GM12878 (cell line): ENCODE measurements around the gene ERP44. TPM values are rescaled to one million over a fixed set of nuclear protein-coding genes. Genes with fewer than 3 reads are reported as not detected.

Experiments
- ATAC-seq: fragments of 200-7000 bp; cut with Tn5 transposase; 3 replicates; pipeline ENCODE4 v1.9.1; 2020; ENCODE audit warnings: mild to moderate bottlenecking, moderate library complexity
- BruUV-seq: library from RNA; stranded (reverse); fragments of 400-500 nt; replicated peaks from 2 replicates; lab custom pipeline; 2021; lab: Mats Ljungman, UMichigan
- CTCF ChIA-PET: fragments of 300-600 bp; sonication (Branson Sonifier 250); formaldehyde crosslinking; extraction: SDS; loops from one replicate; lab custom pipeline; 2021; ENCODE audit warnings: inconsistent platforms; lab: Yijun Ruan, JAX
- POLR2A ChIA-PET: fragments of 350-600 bp; formaldehyde crosslinking; extraction: SDS; loops from one replicate; lab custom pipeline; 2021; ENCODE audit warnings: inconsistent platforms; lab: Charles Lee
- RAD21 ChIA-PET: fragments of 300-600 bp; sonication (Branson Sonifier 250); formaldehyde crosslinking; loops from one replicate; lab custom pipeline; 2023; ENCODE audit warnings: antibody characterized with exemption; ENCODE audit not compliant: unreplicated experiment; lab: Charles Lee
- SMC1A ChIA-PET: fragments of 300-600 bp; sonication (Branson Sonifier 250); formaldehyde crosslinking; loops from one replicate; lab custom pipeline; 2023; ENCODE audit not compliant: unreplicated experiment, uncharacterized antibody; lab: Charles Lee
- DNase-seq: peaks from one replicate; pipeline ENCODE4 v3.0.0-alpha.2; 2011; ENCODE audit warnings: low read depth, low spot score
- FAIRE-seq: peaks from 3 replicates; lab custom pipeline; 2011; peaks lifted over from hg19 to GRCh38; lab: Jason Lieb, UNC
- H2AFZ ChIP-seq: 2 replicates; pipeline ENCODE4 v1.6.0; 2011; ENCODE audit warnings: low read depth, low read length, control low read depth; ENCODE audit not compliant: control insufficient read depth
- H3K27ac ChIP-seq: 2 replicates; pipeline ENCODE4 v1.5.1; 2011; ENCODE audit warnings: control low read depth; ENCODE audit not compliant: control insufficient read depth, insufficient read depth
- H3K27me3 ChIP-seq, 2 experiments: replicated peaks in 1 of 2; 2 replicates each; pipeline versions ENCODE4 v1.6.0 to v1.6.1; 2011; ENCODE audit warnings: low read length in 1 of 2; ENCODE audit not compliant: control insufficient read depth in 2 of 2, insufficient read depth in 2 of 2
- H3K36me3 ChIP-seq, 2 experiments: 2 replicates each; pipeline ENCODE4 v1.5.1; 2011; ENCODE audit warnings: low read length in 1 of 2; ENCODE audit not compliant: control insufficient read depth in 2 of 2, insufficient read depth in 2 of 2
- H3K4me1 ChIP-seq: 2 replicates; pipeline ENCODE4 v1.6.1; 2011; ENCODE audit warnings: mild to moderate bottlenecking, low read length, moderate library complexity, mixed read lengths; ENCODE audit not compliant: control insufficient read depth, insufficient read depth
- H3K4me2 ChIP-seq: 2 replicates; pipeline ENCODE4 v1.6.0; 2011; ENCODE audit warnings: control low read depth; ENCODE audit not compliant: control insufficient read depth, insufficient read depth
- H3K4me3 ChIP-seq: fragments of 200-600 bp; sonication (generic); 2 replicates; pipeline ENCODE4 v1.5.1; 2016
- H3K79me2 ChIP-seq: 2 replicates; pipeline ENCODE4 v1.6.0; 2011; ENCODE audit warnings: low read length; ENCODE audit not compliant: control insufficient read depth, insufficient read depth
- H3K9ac ChIP-seq: 2 replicates; pipeline ENCODE4 v1.8.0; 2011; ENCODE audit warnings: low read length, control low read depth, mixed read lengths; ENCODE audit not compliant: control insufficient read depth, insufficient read depth
- H3K9me3 ChIP-seq: replicated peaks from 3 replicates; pipeline ENCODE4 v1.5.1; 2011; ENCODE audit warnings: mild to moderate bottlenecking, low read length; ENCODE audit not compliant: control insufficient read depth, insufficient read depth
- H4K20me1 ChIP-seq: 2 replicates; pipeline ENCODE4 v1.6.0; 2011; ENCODE audit not compliant: control insufficient read depth, insufficient read depth
- EED ChIP-seq: sonication (generic); IDR thresholded peaks from 2 replicates; pipeline ENCODE4 v1.6.1; 2016; ENCODE audit warnings: antibody characterized with exemption, low read depth
- MLLT1 ChIP-seq: fragments of 450-650 bp; IDR thresholded peaks from 2 replicates; pipeline ENCODE4 v1.6.1; 2016; ENCODE audit warnings: mild to moderate bottlenecking
- PKNOX1 ChIP-seq: fragments of 450-650 bp; IDR thresholded peaks from 2 replicates; pipeline ENCODE4 v1.6.1; 2016; ENCODE audit warnings: mild to moderate bottlenecking
- WGBS: methylation state at CpG from one replicate; pipeline ENCODE4 v1.1.6; 2016; ENCODE audit warnings: low lambda C conversion rate; ENCODE audit not compliant: insufficient replicate concordance, insufficient coverage; ENCODE audit errors: missing lambda C conversion rate; 5-methylcytosine and 5-hydroxymethylcytosine counted together
- in situ Hi-C: fragments of 300-500 bp; cut with MboI; formaldehyde crosslinking; loops from 9 replicates; pipeline ENCODE4 v1.14.3; 2018; ENCODE audit warnings: mixed read lengths
- intact Hi-C: fragments of 100-400 bp; cut with micrococcal nuclease; formaldehyde crosslinking; loops from one replicate; pipeline ENCODE4 v1.14.2; 2022; ENCODE audit not compliant: unreplicated experiment
- polyA plus RNA-seq, 11 experiments: library from polyadenylated mRNA; depleted of rRNA in 4 of 11; unstranded in 6 of 11; stranded (reverse) in 5 of 11; fragments of >200 nt; fragmentation: Nextera tagmentation in 4 of 11; fragmentation: Illumina TruSeq in 1 of 11; extraction: Ambion mirVana in 4 of 11; extraction: Trizol in 1 of 11; gene quantifications; 1 replicate in 1 of 11; 2 replicates in 10 of 11; pipeline versions ENCODE4 v1.2.1 to v1.2.3, GENCODE V29; 2011 to 2016; ENCODE audit warnings: inconsistent platforms in 2 of 11, missing spikeins in 2 of 11, low read depth in 1 of 11
- total RNA-seq, 4 experiments: library from RNA; depleted of rRNA in 3 of 4; stranded (reverse); fragments of >200 nt in 3 of 4; fragmentation: Illumina TruSeq in 1 of 4; extraction: Trizol in 1 of 4; gene quantifications; 2 replicates each; pipeline versions ENCODE4 v1.2.1 to v1.2.3, GENCODE V29; 2013 to 2021

The ERP44 gene
- total and polyA plus RNA-seq, 10 of the 15 experiments (the other 5 are each of a cell fraction or from before 2014, with no cell fraction given), result 11.5 to 52.4 (median 20.2) TPM

DNA sequence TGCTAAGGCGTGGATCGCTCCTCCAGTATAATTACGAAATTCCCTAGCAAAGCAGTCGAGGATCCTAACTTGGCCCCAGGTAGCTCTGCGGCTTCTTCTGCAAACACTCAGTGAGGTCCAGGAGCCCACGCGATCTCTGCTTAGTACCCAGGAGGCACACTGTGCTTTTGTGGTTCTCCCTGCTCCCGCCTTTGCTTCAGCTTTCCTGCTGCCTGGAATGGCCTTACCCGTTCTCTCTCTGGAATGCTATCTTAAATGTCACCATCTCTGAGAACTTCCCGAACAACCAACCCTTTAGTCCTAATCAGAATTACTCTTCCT is 882 bp upstream of the ERP44 start:
- no peak for TF ChIP-seq PKNOX1
- TF ChIP-seq EED, result 0 out of 2 replicates have a peak, but pooled peaks have one; percentile 36
- peak; percentile 67 for TF ChIP-seq MLLT1
- in situ Hi-C loops (no loop called here), intact Hi-C loops (loop anchor here (1.0 to 10.0 kb wide), 5 partner anchors 15 to 915 kb away; no protein-coding TSS in a partner anchor)
- BruUV-seq, result no TSS peak
- no peaks in the 10 kb centered on the region for H3K9me3 ChIP-seq
- no peaks in the 10 kb centered on the region for H3K36me3 ChIP-seq
- peaks cover 53% of the 10 kb centered on the region for H3K79me2 ChIP-seq
- ChIA-PET RAD21 (no interaction called here), SMC1A (interaction anchor here (1.0 to 1.1 kb wide), 2 partner anchors 19 to 69 kb away, joined by 3 to 4 read pairs; no protein-coding TSS in a partner anchor), POLR2A (no interaction called here), CTCF (no interaction called here)
- no peak for ATAC-seq
- peak overlapping the region; percentile 92 for H2AFZ ChIP-seq
- no peaks in the 10 kb centered on the region for H3K27me3 ChIP-seq
- no peaks in the 10 kb centered on the region for H3K4me1 ChIP-seq
- H3K27ac ChIP-seq, result peak overlapping the region; percentile 92
- peak overlapping the region; percentile 79 for H3K4me3 ChIP-seq
- no peak for DNase-seq
- no peak for FAIRE-seq
- WGBS, result 1% methylated on average over 10 of the region's 10 CpGs
- H3K9ac ChIP-seq, result peak overlapping the region; percentile 98
- no peaks in the 10 kb centered on the region for H4K20me1 ChIP-seq
- peak overlapping the region; percentile 86 for H3K4me2 ChIP-seq
